HG02763 (cell line): ENCODE measurements around the gene CHST8.

Experiments
- ATAC-seq: cut with Tn5 transposase; IDR thresholded peaks from one replicate; pipeline ENCODE4 v1.9.1; 2021; ENCODE audit warnings: mild to moderate bottlenecking, moderate library complexity; ENCODE audit not compliant: unreplicated experiment

The CHST8 gene

GRCh38 chr19:33671211-33671610, 49.5 kb downstream of the CHST8 start:
- ATAC-seq = no peak

GRCh38 chr19:33673258-33673875, 51.6 kb downstream of the CHST8 start:
- ATAC-seq = no peak

GRCh38 chr19:33673996-33674625, 52.4 kb downstream of the CHST8 start:
- no peak for ATAC-seq

GRCh38 chr19:33674626-33675367, 53.0 kb downstream of the CHST8 start:
- ATAC-seq = no peak

- no peak for ATAC-seq
Measured at GRCh38 chr19:33675501-33676124, 53.9 kb downstream of the CHST8 start.

- ATAC-seq = no peak
Measured at GRCh38 chr19:33676999-33677665, 55.4 kb downstream of the CHST8 start.

GRCh38 chr19:33677745-33678426, 56.1 kb downstream of the CHST8 start:
- ATAC-seq = no peak

- ATAC-seq = no peak
Measured at GRCh38 chr19:33678796-33679585, 57.2 kb downstream of the CHST8 start.

GRCh38 chr19:33679696-33680095, 57.9 kb downstream of the CHST8 start:
- no peak for ATAC-seq

- no peak for ATAC-seq
Measured at GRCh38 chr19:33681081-33681680, 59.4 kb downstream of the CHST8 start.

GRCh38 chr19:33683881-33684537, 62.3 kb downstream of the CHST8 start:
- ATAC-seq = no peak

- no peak for ATAC-seq
Measured at GRCh38 chr19:33684538-33685232, 62.9 kb downstream of the CHST8 start.

GRCh38 chr19:33685541-33685940, 63.8 kb downstream of the CHST8 start:
- no peak for ATAC-seq

- no peak for ATAC-seq
Measured at GRCh38 chr19:33686262-33686661, 64.5 kb downstream of the CHST8 start.

GRCh38 chr19:33686687-33687480, 65.1 kb downstream of the CHST8 start:
- ATAC-seq = no peak

GRCh38 chr19:33687481-33688170, 65.9 kb downstream of the CHST8 start:
- ATAC-seq = no peak
